A172 (cell line): ENCODE results near the gene ANP32D. TPM values are rescaled to one million over a fixed set of nuclear protein-coding genes. Genes with fewer than 3 reads are reported as not detected.
"Not testable (repeated sequence)": the region's sequence is repeated elsewhere in the genome, so short reads cannot be mapped to it uniquely, and the experiment has no call there.

ENCODE experiments used
- DNase-seq: peaks from one replicate; pipeline ENCODE4 v3.0.0-alpha.2; 2015; ENCODE audit warnings: low spot score
- total RNA-seq: library from RNA; depleted of rRNA; stranded (reverse); fragments of >200 nt; shearing (Covaris generic); gene quantifications from 2 replicates; pipeline ENCODE4 v1.2.3, GENCODE V29; 2014; rRNA removed

The ANP32D gene
- not detected in 2 replicates for total RNA-seq

GRCh38 chr12:48472259-48472658 lies at the start of gene ANP32D:
TSS of gene ANP32D (plus strand) at chr12:48472559. CDS start at chr12:48472665, 106 bp downstream.
- no peak for DNase-seq

DNA sequence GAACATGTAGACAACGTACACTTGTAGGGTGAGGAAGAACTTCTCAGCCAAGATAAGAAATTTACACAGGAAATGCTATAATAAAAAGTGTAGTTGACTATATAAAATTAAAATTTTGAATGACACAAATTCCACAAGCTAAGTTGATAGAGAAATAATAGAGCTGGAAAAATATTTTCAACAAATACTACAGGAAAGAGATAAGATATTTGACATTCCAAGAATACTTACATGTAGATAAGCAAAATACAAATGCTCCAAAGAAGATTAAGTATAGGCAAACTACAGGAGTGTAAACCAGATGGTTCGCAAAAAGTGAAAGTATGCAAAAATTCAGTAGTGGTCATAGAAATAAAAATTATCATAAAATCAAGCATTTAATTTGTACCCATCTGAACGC lies 49.2 kb upstream of the ANP32D start:
- DNase-seq = no peak

- DNase-seq = no peak
These were observed 47.7 kb upstream of the ANP32D start for GRCh38 chr12:48424644-48425043.

- DNase-seq = not testable (repeated sequence)
These were observed 38.3 kb upstream of the ANP32D start for GRCh38 chr12:48434016-48434415.

DNA sequence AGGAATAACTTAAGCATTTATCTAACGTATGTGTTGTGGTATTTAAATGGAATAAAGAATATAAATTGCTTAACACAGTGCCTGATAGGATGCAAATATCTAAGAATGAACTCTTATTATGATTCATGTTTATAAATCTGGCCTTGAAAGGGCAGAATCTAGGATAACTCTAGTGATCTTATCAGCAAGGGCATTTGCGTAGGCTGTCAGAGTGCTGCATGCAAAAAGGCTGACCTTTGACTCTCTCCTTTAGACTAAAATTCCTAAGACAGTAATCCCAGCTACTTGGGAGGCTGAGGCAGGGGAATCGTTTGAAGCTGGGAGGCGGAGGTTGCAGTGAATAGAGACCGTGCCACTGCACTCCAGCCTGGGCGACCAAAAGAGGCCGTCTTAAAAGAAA lies 31.3 kb upstream of the ANP32D start:
- no peak for DNase-seq

- DNase-seq = no peak
These were observed 30.0 kb upstream of the ANP32D start for GRCh38 chr12:48442179-48442847.

GRCh38 chr12:48445538-48445937 lies 26.8 kb upstream of the ANP32D start:
- no peak for DNase-seq

DNA sequence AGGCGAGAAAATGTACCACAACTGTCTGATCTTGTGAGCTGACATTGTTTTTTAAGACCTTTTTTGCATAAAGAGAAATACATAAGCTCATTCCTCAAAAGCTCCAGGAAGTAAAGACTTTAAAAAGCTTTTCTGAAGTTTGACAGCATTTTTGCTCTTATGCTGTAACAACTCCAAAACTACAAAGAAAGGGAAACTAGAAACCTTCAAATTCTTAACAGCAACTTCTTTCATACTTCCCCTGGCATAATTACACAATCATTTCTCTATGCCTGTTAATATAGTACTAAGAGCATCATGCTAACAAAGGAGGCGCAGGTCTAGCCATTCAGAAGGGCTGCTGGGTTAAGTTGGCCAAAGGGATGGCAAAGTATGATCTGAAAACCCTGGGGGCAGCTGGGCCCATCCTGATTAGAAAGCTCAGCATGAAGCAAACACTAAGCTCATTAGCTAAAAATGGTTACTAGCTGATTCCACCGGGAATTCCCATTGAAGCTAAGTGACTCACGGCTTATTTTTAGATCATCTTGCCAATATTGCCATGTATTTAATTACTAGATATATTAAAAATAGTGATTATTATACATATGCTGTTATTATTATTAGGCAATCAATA lies 26.1 kb upstream of the ANP32D start:
- DNase-seq = peak; percentile 14

DNA sequence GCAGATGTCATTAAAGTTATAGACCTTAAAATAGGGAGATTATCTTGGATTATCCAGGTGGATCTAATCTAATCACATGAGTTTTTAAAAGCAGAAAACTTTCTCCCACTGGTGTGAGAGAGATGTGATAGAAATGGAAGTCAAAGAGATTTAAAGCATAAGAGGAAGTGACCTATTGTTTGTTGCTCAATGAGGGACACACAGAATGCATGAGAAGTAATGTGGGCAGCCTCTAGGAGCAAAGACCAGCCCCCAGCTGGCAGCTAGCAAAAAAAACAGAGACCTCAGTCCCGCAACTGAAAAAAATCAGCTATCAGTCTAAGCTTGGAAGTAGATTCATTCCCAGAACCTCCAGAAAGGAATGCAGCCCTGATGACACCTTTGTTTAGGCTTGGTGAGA lies 24.6 kb upstream of the ANP32D start:
- no peak for DNase-seq

DNA sequence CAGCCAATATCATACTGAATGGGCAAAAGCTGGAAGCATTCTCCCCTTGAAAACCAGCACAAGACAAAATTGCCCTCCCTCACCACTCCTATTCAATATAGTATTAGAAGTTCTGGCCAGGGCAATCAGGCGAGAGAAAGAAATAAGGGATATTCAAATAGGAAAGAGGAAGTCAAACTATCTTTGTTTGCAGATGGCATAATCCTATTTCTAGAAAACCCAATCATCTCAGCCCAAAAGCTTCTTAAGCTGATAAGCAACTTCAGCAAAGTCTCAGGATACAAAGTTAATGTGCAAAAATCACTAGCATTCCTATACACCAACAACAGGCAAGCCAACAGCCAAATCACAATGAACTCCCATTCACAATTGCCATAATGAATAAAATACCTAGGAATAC lies 21.0 kb upstream of the ANP32D start:
- no peak for DNase-seq

DNA sequence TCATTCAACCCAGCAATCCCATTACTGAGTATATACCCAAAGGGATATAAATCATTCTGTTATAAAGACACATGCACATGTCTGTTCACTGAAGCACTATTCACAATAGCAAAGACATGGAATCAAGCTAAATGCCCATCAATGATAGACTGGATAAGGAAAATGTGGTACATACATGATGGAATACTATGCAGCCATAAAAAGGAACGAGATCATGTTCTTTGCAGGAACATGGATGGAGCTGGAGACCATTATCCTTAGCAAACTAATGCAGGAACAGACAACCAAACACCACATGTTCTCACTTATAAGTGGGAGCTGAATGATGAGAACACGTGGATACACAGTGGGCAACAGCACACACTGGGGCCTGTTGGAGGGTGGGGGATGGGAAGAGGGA lies 19.4 kb upstream of the ANP32D start:
- not testable (repeated sequence) for DNase-seq

DNA sequence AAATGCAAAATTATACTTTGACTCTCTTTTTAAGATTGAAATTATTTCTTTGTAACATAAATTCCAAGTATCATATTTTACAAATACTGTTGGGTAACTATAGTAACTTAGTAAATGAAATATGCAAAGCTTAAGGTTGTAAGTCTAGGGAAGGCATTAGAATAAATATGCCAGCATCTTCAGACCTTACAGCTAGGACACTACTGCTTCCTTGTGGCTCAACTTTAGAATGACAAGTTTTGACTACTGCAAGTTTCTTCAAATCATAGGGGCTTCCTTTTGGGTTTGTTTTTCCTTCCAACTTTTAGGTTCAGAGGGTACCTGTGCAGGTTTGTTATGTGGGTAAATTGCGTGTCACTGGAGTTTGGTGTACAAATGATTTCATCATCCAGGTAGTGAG lies 17.7 kb upstream of the ANP32D start:
- peak; percentile 35 for DNase-seq

GRCh38 chr12:48455116-48455515 lies 17.2 kb upstream of the ANP32D start:
- DNase-seq = no peak

GRCh38 chr12:48459259-48459658 lies 13.1 kb upstream of the ANP32D start:
- no peak for DNase-seq

DNA sequence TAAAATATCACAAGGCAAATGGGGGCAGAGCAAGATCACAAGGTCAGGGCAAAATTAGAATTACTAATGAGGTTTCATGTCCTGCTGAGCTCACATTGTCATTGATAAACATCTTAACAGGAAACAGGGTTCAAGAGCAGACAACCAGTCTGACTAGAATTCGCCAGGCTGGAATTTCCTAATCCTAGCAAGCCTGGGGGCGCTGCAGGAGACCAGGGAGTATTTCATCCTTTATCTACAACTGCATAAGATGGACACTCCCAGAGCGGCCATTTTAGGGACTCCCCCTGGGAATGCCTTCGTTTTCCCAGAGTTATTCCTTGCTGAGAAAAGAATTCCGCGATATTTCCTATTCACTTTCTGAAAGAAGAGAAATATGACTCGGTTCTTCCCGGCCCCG lies 3.3 kb upstream of the ANP32D start:
- DNase-seq = not testable (repeated sequence)

GRCh38 chr12:48473061-48473460 lies 702 bp downstream of the ANP32D start:
- DNase-seq = no peak

- DNase-seq = not testable (repeated sequence)
These were observed 2.1 kb downstream of the ANP32D start for GRCh38 chr12:48474497-48474896.

DNA sequence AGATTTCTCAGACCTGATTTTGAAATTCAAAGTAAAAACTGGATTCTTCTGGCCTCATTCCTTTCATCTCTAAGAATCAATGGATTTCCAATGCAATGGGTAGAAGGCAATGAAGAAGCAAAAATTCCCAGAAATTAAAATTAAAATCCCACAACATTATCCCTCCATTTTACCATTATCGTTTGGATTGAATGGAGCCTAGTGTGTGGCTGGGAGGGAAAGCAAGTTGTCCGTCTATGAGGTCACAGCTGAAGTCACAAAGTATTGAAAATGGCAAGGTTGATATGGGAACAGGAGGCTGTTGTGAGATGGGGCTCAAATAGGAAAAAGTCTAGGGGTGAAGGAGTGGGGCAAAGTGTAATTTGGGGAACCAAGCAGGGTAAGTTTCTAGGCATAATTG lies 9.8 kb downstream of the ANP32D start, which contains the start of gene C12orf54:
TSS of gene C12orf54 (plus strand) at position 301 of the 400 bp plus-strand sequence. CDS start 799 bp downstream, outside the sequence.
- no peak for DNase-seq

DNA sequence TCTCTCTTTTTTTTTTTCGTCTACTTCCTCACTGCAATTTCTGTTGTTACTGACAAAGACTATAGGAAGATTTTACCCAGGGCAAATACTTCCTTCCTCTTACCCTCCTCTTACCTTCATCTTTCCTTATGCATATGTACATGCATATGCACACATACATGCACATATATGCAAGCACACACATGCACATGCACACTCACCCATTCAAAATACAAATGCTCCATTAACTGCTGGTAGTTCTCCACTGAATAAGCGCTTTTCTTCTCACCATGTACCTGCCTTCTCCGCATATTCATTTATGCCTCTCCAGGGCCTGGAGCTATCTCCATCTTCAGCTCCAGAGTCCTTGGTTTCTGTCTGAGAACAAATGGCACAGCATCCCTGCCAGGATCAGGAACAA lies 10.6 kb downstream of the ANP32D start:
- no peak for DNase-seq

GRCh38 chr12:48486261-48486660 lies 13.9 kb downstream of the ANP32D start:
- DNase-seq = no peak

DNA sequence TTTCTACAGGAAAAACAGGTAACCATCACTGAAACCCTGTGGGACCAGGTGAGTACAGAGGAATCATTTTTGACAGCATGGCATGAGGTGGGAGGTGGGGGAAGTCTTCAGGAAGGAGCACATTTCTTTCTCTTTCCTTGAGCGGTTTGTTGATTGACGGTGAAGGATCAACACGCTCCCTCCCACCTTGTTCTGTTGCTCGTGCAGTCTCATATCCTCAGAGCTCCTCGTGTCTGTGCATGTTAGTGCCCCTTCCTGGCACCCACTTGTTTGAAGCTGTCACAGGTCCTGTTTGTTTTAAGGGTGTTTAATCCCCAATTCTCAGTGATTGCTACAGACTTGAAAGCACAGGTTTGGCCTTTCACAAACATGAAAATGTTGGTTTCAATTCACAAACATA lies 14.3 kb downstream of the ANP32D start:
- DNase-seq = no peak

DNA sequence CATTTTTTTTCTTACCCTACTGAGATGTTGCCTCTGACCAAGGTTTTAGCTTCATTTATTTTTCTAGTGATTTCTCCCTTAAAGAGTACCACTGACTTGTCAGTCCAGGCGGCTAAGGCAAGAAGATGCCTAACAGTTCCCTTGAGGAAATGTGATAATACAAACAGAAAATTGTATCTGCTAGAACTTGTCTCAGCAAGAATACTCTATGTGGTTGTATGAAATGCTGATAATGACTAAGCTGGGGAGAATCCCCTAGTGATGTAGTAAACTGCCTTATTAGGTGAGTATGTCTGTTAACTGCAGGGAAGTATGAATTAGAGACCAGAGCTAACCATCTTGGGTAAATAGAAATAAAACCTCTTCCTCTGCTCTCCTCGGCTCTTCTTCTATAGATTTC lies 16.7 kb downstream of the ANP32D start:
- peak; percentile 52 for DNase-seq

GRCh38 chr12:48489456-48489855 lies 17.1 kb downstream of the ANP32D start:
- DNase-seq = not testable (repeated sequence)
